GM21576 (cell line): ENCODE measurements around the gene CCKAR.

ENCODE experiments used
- ATAC-seq: cut with Tn5 transposase; IDR thresholded peaks from one replicate; pipeline ENCODE4 v1.9.1; 2021; ENCODE audit warnings: mild to moderate bottlenecking, moderate library complexity; ENCODE audit not compliant: unreplicated experiment

Gene CCKAR

GRCh38 chr4:26491449-26492170 lies 1.3 kb upstream of the CCKAR start:
- no peak for ATAC-seq

- no peak for ATAC-seq
These were observed 638 bp upstream of the CCKAR start for GRCh38 chr4:26490960-26491284.

- ATAC-seq: no peak
These were observed 941 bp downstream of the CCKAR start for GRCh38 chr4:26489101-26489985.

GRCh38 chr4:26485684-26486083 lies 4.6 kb downstream of the CCKAR start:
- ATAC-seq: no peak

DNA sequence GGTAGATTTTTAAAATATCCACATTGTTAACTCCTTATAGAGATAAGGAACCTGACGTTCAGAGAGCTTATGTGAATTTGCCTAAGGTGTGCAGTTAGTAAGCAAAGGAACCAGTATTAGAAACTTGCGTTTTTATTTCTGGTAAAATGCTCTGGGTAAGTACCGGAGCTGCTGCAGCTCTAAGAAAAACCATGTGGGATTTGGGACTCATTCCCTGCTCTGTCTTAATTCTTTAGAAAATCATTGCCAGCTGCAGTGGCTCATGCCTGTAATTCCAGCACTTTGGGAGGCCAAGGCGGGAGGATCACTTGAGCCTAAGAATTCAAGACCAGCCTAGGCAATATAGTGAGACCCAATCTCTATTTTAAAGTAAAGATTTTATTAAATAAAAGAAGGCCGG lies 5.8 kb downstream of the CCKAR start:
- ATAC-seq: no peak

DNA sequence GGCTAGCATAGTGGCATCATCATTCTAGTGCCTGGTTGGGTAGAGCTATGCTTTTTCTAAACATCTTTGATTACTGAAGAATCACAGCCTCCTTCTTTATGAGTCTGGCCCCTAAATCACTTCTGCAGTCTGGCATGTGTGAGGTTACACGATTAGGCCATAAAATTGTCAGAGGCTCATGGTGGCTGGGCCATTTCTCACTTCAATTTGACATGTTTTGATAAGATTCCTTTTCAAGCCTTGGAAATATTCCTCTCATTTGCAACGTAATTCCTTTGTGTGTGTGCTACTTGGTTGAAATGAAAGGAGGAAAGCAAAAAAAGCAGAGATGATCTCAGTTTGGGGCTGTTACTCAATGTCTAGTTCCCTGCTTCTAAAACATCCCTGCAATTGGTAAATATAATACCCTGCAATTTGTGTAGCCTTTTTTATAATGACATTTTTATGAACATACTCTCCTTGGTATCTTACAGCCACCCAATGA lies 6.2 kb downstream of the CCKAR start:
- no peak for ATAC-seq

DNA sequence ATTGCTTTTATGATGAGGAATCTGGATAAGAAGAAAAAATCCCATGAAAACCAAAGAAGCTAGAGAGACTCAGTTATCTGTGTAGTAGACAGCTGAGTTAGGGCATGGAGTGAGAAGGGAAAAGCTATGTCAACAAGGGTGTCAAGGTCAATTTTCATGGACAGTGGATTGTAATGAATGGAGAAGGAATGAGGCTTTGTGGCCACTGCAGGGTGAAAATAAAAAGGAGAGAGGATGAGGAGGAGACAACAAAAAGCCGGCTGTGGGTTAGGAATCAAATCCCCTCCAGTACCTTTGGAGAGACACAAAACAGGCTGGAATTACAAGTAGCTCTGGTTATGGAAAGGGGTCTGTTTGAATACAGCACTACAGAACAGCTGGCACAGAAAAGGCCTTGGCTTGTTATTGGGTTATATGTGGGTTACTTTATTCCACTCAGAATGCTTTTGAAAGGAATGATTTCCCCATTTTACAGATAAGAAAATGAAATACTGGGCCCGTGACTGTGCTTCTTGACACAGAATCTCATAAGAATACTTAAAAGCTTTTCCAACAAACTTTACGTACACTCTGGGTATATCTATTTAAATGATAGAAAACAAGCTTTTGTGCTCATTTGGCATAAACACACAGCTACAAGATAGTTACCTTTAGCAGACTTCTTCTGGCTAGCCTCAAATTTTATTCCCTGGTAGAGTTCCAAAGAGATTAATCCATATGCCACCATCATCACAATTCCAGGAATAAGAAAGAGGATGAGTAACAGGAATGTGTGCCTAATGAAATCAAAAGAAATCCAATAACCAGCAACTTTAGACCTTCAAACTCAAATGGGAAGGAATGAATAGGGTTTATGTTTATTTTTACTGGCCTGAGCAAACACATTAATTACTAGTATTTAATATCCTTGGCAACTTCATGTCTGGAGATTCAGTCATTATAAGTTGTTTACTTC lies 7.5 kb downstream of the CCKAR start:
- ATAC-seq: no peak

- ATAC-seq: no peak
These were observed 12.0 kb downstream of the CCKAR start for GRCh38 chr4:26478330-26478729.

DNA sequence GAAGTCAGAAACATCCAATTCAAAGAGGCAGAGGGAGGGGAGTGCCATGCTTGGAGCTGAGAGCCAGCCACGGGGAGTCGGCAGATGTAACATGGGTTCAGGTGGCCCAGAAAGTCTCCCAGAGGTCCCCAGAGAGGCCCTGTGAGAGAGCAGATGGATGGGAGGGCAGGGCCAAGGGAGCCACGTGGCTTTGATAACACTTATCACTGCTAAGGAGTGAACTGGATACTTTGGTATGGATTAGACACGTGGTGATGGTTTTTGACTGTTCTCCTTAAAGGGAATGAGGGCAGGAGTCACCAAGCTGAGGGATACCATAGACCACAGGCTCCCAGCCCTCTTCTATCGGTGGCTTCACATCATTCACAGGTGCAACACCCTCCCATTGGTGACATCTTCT lies 13.7 kb downstream of the CCKAR start:
- no peak for ATAC-seq

DNA sequence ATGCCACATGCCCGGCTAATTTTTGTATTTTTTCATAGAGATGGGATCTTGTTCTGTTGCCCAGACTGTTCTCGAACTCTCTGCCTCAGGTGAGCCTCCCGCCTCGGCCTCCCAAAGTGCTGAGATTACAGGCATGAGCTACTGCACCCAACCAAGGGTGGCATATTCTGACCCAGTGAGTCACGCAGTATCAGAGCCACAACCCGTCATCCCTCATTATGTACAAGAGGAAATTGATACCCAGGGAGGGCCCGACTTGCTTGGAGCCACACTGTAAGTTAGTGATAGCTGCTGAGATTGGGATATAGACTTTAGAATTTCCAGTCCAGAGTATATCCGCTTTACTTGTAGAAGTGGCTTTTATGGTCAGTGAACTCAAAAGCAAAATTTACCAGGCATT lies 14.6 kb downstream of the CCKAR start:
- ATAC-seq: no peak

GRCh38 chr4:26474551-26474950 lies 15.7 kb downstream of the CCKAR start:
- no peak for ATAC-seq

GRCh38 chr4:26473893-26474292 lies 16.4 kb downstream of the CCKAR start:
- no peak for ATAC-seq

GRCh38 chr4:26471890-26472289 lies 18.4 kb downstream of the CCKAR start:
- ATAC-seq: no peak

GRCh38 chr4:26468977-26469376 lies 21.3 kb downstream of the CCKAR start:
- ATAC-seq: no peak

GRCh38 chr4:26468283-26468949 lies 21.9 kb downstream of the CCKAR start:
- no peak for ATAC-seq

DNA sequence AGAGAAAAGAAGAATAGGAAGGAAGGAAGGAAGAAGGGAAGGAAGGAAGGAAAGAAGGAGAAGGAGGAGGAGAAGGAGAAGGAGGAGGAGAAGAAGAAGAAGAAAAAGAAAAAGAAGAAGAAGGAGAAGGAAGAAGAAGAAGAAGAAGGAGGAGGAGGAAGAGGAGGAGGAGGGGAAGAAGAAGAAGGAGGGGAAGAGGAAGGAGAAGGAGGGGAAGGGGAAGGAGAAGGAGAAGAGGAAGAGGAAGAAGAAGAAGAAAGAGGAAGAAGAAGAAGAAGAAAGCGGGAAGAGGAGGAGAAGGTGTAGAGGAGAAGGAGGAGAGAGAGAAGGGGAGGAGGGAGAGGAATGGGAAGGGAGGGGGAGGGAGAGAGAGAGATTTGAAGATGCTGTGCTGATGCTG lies 22.6 kb downstream of the CCKAR start:
- ATAC-seq: no peak

DNA sequence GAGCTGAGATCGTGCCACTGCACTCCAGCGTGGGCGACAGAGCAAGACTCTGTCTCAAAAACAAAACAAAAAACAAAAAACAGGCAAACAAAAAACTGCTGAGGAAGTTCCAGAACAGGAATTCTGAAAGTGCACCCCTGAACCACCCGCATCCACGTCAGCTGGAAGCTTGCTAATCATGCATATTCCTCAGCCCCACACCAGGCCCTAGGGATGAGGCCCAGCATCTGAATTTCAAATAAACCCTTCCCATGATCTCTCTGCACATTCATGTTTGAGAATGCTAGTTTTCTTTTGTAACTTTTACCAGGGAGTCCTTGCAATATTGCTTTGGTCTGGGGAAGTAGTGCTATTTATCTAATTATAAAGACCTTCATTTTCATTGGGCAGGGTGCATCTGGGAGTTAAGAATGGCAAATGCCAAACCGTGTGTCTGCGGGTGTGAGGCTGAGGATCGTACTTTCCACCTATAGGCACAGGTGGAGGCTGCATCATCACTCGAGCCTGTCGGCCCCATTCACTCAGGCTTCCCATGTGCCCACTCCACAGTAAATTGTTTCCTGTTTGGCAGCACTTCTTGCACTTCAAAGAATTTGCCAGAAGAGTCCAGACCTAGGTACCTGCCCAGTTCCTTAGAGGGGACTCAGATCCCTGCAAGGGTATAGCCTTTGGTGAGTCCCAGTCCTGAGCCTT lies 23.6 kb downstream of the CCKAR start:
- ATAC-seq: no peak

DNA sequence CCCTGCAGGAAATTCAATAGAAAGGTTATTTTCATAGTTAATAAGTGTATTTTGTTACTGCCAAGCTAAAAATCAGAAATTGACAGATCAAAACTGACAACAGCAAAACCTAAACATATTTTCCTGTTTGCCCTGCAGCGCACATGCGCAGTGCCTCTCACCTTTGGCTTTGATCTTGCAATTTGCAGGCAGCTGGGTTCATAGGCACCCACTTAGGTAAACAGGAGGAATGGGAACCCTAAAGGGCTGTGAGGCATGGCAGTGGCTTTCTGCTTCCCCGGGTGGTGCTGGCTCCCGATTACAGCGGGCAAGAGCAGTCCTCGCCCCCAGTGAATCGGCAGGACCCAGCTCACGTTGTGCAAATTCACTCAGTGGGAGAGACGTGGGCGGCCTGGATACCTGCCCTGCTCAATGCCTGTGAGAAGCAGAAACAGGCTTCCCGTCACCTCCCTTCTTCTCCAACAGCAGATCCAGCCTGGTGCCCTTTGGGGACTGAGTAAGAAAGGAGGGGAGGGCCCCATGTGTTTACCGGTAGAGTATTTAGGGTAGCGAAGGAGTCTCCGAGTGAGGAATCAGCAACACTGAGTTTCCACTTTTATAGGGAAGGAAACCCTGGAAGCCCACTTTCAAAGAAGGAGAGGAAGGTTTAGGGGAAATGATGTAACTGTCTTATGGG lies 25.7 kb downstream of the CCKAR start:
- ATAC-seq: no peak

- ATAC-seq: no peak
These were observed 26.9 kb downstream of the CCKAR start for GRCh38 chr4:26463386-26463785.
